GM18861 (cell line): Measurements from ENCODE around the gene CDT1.

Experiments
- ATAC-seq: cut with Tn5 transposase; IDR thresholded peaks from one replicate; pipeline ENCODE4 v1.9.1; 2021; ENCODE audit not compliant: unreplicated experiment

CDT1 gene

DNA sequence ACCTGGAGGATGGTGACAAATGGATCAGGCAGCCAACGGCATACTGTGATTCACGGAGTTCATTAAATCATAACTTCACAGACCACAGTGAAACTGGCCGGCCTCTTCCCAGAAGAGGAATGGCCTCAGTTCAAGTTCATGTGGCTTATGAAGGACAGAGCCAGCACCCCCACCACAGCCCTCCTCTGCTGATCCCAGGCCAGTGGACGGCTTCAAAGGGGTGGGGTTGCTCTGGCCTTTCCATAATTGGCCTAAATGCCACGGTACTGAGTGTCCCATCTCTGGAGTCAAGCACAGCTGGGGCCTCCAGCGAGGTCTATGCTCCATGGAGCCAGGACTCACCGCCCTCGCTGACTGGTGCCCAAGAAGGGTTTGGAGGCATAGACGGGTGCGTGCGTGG lies 31.8 kb downstream of the CDT1 start:
- no peak for ATAC-seq

DNA sequence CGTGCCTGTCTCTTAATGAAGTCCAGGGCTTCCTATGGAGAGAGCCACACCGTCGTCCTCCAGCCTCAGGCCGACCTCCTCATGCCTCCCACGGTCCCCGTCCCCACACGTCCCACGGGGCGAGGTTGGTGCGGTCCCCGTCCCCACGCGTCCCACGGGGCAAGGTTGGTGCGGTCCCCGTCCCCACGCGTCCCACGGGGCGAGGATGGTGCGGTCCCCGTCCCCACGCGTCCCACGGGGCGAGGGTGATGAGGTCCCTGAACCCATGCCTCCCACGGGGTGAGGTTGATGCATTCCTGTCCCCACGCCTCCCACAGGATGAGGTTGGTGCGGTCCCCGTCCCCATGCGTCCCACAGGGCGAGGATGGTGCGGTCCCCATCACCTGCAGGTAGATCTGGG lies 32.2 kb downstream of the CDT1 start:
- no peak for ATAC-seq

DNA sequence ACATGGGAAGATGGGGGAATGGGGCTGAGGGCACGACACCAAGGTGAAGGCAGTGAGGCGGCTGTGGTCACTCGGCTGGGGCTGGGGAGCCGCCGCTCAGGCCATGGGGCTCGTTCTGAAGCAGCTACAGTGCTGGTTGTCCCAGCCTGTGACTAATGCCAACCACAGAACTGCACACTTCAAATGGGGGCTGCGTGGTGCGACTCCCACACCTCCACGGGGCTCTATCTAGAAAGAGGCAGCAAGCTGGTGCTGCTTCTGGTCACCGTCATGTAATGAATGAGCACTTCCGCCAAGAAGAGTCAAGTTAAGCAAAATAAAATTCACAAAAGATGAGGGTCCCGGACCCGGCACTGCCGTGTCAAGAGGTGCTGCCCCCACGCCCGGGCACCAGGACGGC lies 33.2 kb downstream of the CDT1 start:
- no peak for ATAC-seq

DNA sequence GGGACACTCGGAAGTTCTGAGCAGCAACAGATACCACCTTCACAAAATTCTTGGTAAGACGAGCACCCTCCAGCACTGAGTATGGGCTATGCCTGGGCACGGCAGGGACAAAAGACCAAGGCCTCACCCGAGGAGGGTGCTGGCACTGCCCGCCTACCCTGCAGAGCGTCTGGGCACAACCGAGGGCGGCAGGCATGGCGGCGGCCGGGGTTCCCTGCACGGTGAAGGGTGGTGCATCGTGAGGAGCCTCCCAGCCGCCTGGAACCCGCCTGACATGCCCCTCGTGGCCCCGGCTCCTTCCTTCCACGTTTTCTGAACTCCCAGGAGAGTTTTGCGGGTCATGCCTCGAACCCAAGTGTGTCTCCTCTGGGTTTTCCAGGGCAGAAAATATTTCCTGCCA lies 34.2 kb downstream of the CDT1 start:
- no peak for ATAC-seq

DNA sequence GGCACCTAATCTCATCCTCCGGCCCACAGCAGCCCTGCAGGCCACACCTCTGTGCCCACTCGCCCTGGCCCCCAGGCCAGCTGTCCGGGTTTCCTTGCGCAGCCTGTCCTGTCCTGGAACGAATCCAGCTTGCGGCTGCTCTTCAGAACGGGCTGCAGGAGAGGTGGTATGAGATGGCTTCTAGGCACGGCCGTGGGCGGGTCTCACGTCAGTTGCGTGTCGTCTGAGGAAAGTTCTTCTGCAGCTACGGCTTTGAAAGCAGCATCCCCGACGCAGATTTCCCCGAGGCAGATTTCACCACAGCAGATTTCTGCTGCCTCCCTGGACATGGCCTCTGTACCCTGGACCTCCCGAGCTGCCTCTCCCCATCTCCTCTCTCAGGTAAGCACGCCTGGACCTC lies 35.0 kb downstream of the CDT1 start:
- no peak for ATAC-seq

DNA sequence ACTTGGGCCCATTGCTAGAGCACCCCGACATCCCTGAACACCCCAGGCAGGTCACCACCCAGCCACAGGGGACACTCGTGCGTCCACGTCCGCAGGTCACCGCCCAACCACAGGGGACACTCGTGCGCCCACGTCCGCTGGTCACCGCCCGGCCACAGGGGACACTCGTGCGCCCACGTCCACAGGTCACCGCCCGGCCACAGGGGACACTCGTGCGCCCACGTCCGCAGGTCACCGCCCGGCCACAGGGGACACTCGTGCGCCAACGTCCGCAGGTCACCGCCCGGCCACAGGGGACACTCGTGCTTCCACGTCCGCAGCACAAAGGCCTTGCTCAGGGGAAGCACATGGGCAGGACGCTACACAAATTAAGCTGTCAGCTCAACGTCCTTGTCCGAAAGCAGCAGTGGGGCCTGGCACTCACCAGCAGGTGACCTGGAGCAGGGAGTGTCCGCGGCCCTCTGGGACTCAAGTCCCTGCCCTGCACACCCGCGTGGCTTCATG lies 35.5 kb downstream of the CDT1 start:
- ATAC-seq: no peak

DNA sequence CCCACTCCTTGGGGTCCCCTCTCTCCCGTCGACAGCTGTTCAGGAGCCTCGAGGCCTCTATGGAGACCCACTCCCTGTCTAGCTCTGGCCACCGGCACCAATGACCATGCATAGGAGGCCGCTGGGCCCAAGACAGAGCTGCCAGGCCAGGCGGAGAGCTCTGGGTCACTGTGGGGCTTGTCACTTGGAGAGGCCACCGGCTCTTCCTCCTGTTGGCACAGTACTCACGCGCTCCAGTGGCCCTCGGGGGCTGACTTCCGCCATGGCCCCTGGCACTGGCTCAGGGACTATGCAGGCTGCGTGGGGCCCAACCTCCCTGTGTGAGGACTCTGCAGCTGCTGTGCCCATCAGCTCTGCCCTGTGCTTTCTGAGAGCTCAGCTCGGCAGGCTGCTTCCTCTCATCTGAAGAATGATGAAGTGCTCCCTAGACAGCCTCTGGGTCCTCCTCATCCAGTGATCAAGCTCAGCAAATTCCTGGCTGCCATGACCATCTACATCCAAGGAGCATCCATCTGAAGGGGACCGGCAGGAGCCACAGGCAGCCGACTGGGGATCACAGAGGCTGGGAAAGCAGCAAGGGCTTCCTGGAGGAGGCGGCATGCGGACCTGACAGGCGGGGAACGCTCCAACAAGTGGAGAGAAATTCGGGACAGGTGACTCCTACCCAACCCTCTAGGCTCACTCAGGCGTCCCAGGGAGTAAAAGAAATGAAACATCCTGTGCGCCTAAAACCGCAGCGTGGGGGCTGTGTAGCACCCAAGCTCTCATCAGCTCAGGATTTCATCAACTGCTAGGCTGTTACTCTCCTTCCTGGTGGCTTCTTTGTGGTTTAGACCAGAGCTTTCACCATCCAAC lies 36.4 kb downstream of the CDT1 start:
- no peak for ATAC-seq

DNA sequence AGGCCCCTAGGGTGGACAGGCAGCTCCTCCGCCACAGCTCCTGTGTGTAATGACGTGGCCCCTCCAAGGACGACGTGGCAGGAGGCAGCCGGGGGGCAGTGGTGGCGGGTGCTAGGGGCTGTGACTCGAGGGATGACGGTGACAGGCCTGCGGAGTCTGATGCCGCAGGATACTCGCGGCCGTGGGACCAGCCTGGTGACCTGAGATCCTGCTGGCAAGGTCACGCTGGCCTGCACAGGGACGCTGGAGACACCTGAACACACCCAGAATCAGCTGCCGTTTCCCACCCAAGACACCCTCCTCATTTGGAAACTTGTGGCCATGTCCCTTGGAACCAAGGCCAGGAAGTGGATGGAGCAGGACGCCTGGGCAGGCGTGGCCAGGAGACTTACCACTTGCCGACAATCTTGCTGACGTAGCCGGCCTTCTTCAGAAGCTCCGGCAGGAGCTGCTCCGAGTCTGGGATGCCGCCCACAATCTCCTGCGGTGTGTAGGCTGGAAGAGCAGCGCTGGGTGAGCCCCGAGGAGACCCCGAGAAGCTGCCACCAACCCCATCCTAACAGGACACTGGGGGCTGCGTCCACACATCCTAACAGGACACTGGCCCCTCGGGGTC lies 37.1 kb downstream of the CDT1 start:
- ATAC-seq: no peak

DNA sequence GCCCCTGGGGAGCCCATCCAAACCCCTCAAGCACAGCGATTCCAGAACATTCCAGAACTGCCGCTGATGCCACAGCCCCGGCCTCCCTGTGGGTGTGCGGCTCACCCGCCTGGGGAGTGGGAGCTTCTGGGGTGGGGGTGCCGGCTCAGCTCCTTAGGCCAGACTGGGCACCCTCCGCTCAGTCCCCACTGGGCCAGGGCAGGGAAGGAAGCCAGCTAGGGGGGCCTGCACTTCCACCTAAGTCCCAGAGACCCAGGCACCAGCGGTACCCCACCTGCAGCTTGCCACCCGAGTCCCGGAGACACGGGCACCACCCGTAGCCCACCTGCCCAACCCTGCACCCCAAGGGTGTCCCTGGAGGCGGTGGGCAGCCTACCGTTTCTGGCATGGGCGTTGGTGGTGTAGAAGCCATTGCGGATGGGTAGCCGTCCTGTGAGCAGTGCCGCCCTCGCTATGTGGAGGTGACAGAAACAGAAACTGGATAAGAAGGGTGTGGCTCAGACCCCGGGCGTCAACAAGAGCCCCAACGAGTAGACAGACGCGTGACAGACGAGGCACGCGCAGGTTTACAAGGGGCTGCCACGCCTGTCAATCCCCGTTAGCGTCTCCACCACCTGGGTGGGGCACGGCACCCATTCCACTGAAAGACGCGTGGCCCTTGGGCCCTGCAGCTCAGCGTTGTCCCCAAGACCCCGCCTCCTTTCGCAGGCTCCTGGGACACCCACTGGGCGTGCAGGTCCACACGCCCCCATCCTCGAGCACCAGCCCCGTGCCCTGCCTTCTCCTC lies 38.1 kb downstream of the CDT1 start:
- no peak for ATAC-seq

DNA sequence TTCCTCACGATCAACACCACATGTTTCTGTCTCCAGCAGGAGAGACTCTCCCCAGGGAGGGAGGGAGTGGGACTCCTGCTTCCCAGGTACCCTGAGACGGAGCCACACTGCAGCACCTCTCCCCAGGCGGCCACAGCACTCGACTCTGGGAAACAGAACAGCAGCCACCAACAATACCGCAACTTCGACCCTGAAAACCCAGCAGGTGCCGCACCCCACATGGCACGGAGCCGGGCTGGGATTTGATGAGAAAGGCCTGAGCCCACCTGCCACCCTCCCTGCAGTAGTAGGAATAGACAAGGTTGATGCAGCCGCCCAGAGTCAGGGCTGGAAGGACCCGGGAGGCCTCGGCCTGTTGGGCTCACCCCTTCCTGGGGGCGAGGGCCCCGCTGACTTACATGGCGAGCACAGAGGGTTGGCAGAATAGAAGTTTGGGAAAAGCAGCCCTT lies 38.7 kb downstream of the CDT1 start:
- no peak for ATAC-seq

DNA sequence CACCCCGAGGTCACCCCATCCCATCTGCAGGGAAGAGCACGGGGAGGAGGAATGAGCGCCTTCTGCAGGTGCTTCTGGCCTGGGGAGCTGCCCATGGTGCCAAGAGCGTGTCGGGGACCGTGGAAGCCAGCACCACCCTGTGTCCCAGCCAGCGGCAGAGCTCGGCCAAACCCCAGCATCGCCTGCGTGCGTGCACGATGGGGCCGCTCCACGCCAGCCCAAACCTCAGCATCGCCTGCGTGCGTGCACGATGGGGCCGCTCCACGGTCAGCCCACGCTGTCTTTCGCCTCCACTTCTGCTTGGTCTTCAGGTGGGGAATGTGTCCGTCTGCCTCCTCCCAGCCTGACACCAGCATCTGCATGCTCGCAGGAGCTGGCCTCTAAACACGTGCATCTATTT lies 39.2 kb downstream of the CDT1 start:
- no peak for ATAC-seq

DNA sequence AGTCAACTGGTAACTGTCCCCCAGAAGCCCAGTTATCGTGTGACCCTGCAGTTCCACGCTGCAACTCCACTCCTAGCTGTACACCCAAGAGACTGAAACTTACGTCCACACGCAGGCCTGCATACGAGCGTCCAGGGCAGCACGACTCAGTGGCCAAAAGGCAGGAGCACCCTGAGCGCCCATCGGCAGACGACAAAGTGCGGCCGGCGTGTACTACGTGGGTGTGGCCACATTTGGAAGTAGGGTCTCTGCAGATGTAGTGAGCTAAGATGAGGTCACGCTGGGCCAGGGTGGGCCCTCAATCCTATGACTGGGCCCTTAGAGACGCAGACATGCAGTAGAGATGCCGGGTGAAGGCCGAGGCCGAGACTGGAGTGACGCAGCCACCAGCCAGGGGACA lies 39.7 kb downstream of the CDT1 start:
- ATAC-seq: no peak

DNA sequence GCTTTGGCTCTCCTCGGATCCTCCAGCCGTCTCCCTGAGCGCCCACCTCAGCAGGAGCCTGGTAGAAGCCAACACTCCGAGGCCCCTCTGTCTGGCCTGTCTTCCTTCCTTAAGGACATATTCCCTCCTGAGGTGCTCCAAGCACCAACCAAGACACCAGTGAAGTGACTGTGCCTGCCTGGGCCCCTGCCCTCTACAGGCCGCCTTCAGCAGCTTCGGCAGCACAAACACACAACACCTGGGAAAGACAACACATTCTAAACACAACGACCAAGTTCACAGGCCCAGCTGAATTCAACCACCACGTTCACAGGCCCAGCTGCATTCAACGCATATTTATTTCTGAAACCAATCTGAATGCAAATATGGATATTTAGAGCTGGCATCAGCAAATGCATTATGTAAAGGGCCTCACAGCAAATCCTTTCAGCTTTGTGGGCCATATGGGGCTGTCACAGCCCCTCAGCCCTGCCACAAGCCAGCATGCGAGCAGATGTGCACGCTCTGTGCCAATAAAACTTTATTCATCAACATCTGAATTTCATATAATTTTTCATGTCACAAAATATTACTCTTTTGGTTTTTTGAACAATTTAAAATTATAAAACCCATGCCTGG lies 40.9 kb downstream of the CDT1 start:
- ATAC-seq: no peak

DNA sequence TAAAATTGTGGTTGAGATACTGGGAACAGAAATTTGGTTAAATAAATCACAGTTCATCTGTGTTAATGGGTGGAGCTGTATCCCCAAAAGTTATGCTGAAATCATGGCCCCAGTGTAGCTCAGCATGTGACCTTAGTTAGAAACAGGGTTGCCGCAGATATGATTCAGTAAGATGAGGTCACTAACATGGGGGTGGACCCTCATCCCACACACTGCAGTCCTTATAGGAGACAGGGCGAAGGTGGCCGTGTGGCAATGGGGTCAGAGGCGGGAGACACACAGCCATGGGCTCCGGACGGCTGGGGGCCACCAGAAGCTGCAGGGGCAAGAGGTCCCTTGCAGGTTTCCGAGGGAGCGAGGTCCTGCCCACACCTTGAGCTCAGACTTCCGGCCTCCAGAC lies 42.5 kb downstream of the CDT1 start:
- no peak for ATAC-seq

DNA sequence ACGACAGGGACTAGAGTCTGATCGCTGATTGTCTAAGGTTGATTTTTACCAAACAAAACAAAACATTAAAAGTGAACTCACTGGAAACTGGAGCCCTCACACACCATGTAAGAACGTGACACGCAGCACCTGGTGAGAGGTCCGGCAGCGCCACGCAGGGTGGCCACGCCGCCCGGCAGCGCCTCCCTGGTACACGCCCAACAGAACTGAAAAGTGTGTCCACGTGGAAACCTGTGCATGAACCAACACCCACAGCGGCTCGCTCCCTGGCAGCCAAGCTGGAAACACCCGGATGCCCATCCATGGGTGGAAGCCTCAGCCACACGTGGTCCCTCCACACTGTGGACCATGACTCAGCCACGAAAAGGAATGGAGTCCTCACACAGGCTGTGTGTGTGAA lies 44.1 kb downstream of the CDT1 start:
- no peak for ATAC-seq

DNA sequence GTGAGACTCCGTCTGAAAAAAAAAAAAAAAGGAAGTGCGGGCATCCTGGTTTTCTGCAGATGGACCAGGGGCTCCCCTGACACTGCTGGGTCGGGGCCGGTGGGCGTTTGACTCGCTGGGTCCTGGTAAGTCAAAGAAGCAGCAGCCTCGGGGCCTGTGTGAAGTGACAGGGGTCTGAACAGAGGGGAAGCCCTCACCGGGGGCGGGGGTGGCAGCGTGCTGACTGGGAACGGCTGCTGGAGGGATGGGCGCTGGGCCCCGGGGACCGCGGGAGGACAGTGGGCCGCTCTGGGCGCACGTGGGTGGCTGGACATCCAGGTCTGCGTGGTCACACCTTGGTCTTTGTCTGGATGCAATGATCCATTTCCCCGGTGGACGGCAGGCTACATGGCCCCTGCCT lies 45.0 kb downstream of the CDT1 start:
- ATAC-seq: no peak

DNA sequence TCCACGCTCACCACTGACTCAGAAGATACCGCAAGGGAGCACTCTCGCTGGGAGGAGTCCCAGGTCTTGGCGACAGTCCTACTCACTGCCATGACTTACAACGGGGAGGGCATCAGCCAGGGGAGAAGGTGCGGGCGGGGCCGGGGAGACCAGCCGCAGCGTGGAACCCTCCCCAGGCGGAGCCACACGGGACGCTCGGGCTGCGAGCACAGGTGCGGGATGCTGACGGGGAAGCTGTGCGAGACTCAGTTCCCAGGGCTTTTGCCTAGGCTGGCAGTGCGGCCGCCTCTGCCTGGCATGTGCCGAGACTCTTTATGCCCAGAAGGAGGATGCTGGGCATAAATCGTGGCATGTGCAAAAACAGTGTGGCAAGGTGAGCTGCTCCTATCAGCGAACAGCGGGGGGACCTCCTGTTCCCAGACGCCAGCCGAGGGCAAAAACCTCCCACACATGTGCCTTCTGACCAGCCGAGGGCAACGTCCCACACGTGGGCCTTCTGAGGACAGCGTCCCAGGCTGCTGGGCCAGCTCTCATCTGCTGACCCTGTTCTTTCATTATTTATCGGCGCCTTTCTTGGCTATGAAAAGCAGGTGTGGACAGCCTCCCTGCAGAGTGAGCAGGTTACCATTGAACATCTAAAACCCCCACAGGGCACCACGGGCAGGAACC lies 47.1 kb downstream of the CDT1 start:
- ATAC-seq: no peak

DNA sequence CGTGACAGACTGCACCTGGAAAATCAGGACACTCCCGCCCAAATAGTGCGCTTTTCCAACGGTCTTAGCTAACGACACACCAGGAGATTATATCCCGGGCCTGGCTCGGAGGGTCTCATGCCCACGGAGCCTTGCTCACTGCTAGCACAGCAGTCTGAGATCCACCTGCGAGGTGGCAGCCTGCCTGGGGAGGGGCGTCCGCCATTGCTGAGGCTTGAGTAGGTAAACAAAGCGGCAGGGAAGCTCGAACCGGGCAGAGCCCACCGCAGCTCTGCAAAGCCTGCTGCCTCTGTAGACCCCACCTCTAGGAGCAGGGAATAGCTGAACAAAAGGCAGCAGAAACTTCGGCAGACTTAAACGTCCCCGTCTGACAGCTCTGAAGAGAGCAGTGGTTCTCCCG lies 48.0 kb downstream of the CDT1 start:
- no peak for ATAC-seq

DNA sequence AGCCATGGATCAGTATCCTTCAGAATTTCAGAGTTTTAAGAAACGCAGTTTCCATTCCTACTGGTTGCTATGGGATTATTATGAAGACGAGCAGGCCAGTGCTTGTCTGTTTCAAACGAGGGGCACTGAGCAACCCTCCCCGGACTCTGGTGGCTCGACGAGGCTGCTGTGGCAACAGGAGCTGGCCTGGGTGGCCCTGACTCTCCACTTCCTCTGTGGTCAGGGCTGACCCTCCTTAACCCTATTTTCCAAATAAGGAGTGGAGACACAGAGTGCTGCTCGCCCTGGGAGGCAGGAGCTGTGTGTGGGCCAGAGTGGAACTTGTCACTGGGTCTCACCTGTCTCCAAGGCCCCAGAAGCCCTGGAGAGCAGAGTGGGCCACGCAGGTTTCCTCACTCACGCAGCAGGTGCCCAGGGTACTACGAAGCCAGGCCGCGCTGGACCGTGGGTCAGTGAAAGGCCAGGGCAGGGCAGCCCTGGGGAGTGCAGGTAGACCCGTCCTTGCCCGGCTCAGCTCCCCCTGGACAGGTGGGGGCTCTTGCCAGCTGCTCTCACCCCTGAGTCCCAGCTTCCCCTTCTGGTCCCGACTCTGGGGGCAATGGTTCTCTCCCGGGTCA lies 49.8 kb downstream of the CDT1 start:
- no peak for ATAC-seq
